PC-3 (cell line): ENCODE data around the gene PCTP. TPM values are rescaled to one million over a fixed set of nuclear protein-coding genes. Genes with fewer than 3 reads are reported as not detected.

Experiments
- ATAC-seq: fragments of 200-7000 bp; cut with Tn5 transposase; 2 replicates; pipeline ENCODE4 v1.9.1; 2020; ENCODE audit warnings: mild to moderate bottlenecking, moderate library complexity
- BruUV-seq: library from RNA; stranded (reverse); fragments of 400-500 nt; replicated peaks from 2 replicates; lab custom pipeline; 2021; lab: Mats Ljungman, UMichigan
- CTCF ChIA-PET: fragments of 300-600 bp; sonication (Branson Sonifier 250); formaldehyde crosslinking; loops from one replicate; lab custom pipeline; 2022; ENCODE audit warnings: antibody characterized with exemption; lab: Charles Lee
- POLR2A ChIA-PET: fragments of 300-600 bp; sonication (Branson Sonifier 250); formaldehyde crosslinking; loops from one replicate; lab custom pipeline; 2022; ENCODE audit warnings: antibody characterized with exemption; ENCODE audit not compliant: unreplicated experiment; lab: Charles Lee
- DNase-seq: peaks from one replicate; pipeline ENCODE4 v3.0.0-alpha.2; 2015
- H2AFZ ChIP-seq: fragments of 300-600 bp; sonication (generic); 2 replicates; pipeline ENCODE4 v1.6.0; 2016; ENCODE audit warnings: antibody characterized with exemption, low read length
- H3F3A ChIP-seq: fragments of 300-600 bp; sonication (generic); one replicate; pipeline ENCODE4 v1.6.0; 2017; ENCODE audit warnings: antibody characterized with exemption, low read length, control low read depth, mild to moderate bottlenecking; ENCODE audit not compliant: unreplicated experiment
- H3K27ac ChIP-seq: fragments of 300-600 bp; sonication (generic); 2 replicates; pipeline ENCODE4 v1.5.1; 2016; ENCODE audit warnings: mild to moderate bottlenecking, low read length
- H3K27me3 ChIP-seq: fragments of 300-600 bp; sonication (generic); 2 replicates; pipeline ENCODE4 v1.6.1; 2016; ENCODE audit warnings: low read length, mixed read lengths
- H3K36me3 ChIP-seq: fragments of 300-600 bp; sonication (generic); 2 replicates; pipeline ENCODE4 v1.6.1; 2016; ENCODE audit warnings: low read depth, mixed run types, low read length, mixed read lengths
- H3K4me1 ChIP-seq: fragments of 300-600 bp; sonication (generic); 2 replicates; pipeline ENCODE4 v1.5.1; 2016; ENCODE audit warnings: low read length; ENCODE audit not compliant: insufficient read depth
- H3K4me2 ChIP-seq: fragments of 300-600 bp; sonication (generic); 2 replicates; pipeline ENCODE4 v1.6.0; 2016; ENCODE audit warnings: low read length
- H3K4me3 ChIP-seq: fragments of 300-600 bp; sonication (generic); 2 replicates; pipeline ENCODE4 v1.5.1; 2016; ENCODE audit warnings: mild to moderate bottlenecking, low read length, mixed read lengths
- H3K79me2 ChIP-seq: fragments of 300-600 bp; sonication (generic); 2 replicates; pipeline ENCODE4 v1.6.1; 2017; ENCODE audit warnings: low read length, mixed read lengths
- H3K9ac ChIP-seq: fragments of 300-600 bp; sonication (generic); 2 replicates; pipeline ENCODE4 v1.6.0; 2016; ENCODE audit warnings: mild to moderate bottlenecking, low read length
- H3K9me2 ChIP-seq: fragments of 300-600 bp; sonication (generic); replicated peaks from 2 replicates; pipeline ENCODE4 v1.6.1; 2016; ENCODE audit warnings: mixed run types, low read length, mixed read lengths
- H3K9me3 ChIP-seq: fragments of 300-600 bp; sonication (generic); 2 replicates; pipeline ENCODE4 v1.6.1; 2016; ENCODE audit warnings: low read length, mixed read lengths
- H4K20me1 ChIP-seq: fragments of 300-600 bp; sonication (generic); 2 replicates; pipeline ENCODE4 v1.6.1; 2016; ENCODE audit warnings: low read length, mixed read lengths
- CTCF ChIP-seq: fragments of 300-600 bp; sonication (generic); conservative IDR thresholded peaks from 2 replicates; pipeline ENCODE4 v1.5.1; 2017; ENCODE audit warnings: antibody characterized with exemption, low read depth, mild to moderate bottlenecking, low read length
- EZH2 ChIP-seq: fragments of 300-600 bp; sonication (generic); IDR thresholded peaks from one replicate; pipeline ENCODE4 v1.6.1; 2017; ENCODE audit warnings: antibody characterized with exemption, mild to moderate bottlenecking, low read length; ENCODE audit not compliant: unreplicated experiment
- EZH2phosphoT487 ChIP-seq: fragments of 300-600 bp; sonication (generic); IDR thresholded peaks from 2 replicates; pipeline ENCODE4 v1.6.1; 2018; ENCODE audit warnings: mild to moderate bottlenecking, antibody characterized with exemption, low read length, borderline replicate concordance
- intact Hi-C: fragments of 100-400 bp; cut with micrococcal nuclease; formaldehyde crosslinking; loops from 2 replicates; pipeline ENCODE4 v1.9.0; 2023
- total RNA-seq: library from RNA; depleted of rRNA; stranded (reverse); fragments of >200 nt; gene quantifications from 2 replicates; pipeline ENCODE4 v1.2.3, GENCODE V29; 2014

Gene PCTP
- total RNA-seq, 1 experiment from 2014 or later, result 17.6 TPM

DNA sequence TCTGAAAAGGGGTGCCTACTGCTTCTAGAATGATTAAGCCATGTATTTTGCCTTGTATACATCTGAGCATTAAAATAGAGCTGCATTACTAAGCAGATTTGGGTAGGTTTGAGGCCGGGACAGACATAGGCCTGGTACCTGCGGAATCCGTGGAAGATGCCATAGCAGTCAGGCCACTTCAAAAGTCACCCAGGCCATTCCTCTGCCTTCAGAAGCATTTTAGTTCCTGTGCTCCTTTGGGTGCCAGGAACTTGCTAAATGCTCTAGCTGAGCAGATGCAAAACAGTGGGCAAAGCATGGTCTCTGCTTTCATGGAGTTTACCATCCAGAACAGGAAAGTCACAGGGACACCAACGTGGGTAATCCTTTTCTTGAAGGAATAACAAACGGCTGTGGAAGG, 22.5 kb upstream of the PCTP start:
- BruUV-seq, result no TSS peak
- H2AFZ ChIP-seq, result no peak overlapping the region
- DNase-seq, result no peak

DNA sequence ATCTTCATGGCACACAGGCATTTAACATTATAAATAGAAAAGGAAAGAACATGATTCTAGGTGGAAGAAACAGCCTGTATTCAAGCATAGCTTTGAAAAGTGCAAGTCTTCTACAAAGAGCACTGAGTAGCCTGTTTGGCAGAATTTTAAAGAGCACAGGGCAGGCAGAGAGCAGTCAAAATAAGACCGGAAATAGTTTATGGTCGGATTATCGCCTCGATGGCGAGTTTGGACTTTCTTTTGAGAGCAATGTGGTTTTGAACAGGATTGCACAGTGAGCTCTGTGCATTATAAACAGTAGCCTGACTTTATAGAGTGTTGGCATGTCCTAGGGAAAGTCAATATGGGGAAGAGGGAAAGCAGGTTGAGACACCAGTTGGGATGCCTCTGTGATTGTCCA, 22.0 kb upstream of the PCTP start:
- CTCF ChIA-PET, result no interaction called here

More for the DNA sequence above, 22.5 kb upstream of the PCTP start:
- Histone ChIP-seq H3K9ac (no peak overlapping the region), H3K4me2 (no peak overlapping the region), H3K79me2 (no peaks in the 10 kb centered on the region), H3K4me1 (peaks cover 16% of the 10 kb centered on the region), H3K9me2 (no peaks in the 10 kb centered on the region), H3K9me3 (no peaks in the 10 kb centered on the region), H3K36me3 (no peaks in the 10 kb centered on the region), H3K4me3 (no peak overlapping the region), H3K27me3 (peaks cover 18% of the 10 kb centered on the region; the same call in 1 of the 2 replicates), H4K20me1 (no peaks in the 10 kb centered on the region), H3F3A (no peaks in the 10 kb centered on the region), H3K27ac (no peak overlapping the region)
- ChIA-PET CTCF (no interaction called here), POLR2A (no interaction called here)
- intact Hi-C loops, result no loop called here
- no peak for TF ChIP-seq CTCF
- TF ChIP-seq EZH2phosphoT487, result no peak
- no peak for TF ChIP-seq EZH2
- no peak for ATAC-seq

More for the DNA sequence above, 22.0 kb upstream of the PCTP start:
- Histone ChIP-seq H3K79me2 (no peaks in the 10 kb centered on the region), H4K20me1 (no peaks in the 10 kb centered on the region), H3K27me3 (peaks cover 13% of the 10 kb centered on the region; the same call in 1 of the 2 replicates), H3K9me2 (no peaks in the 10 kb centered on the region), H2AFZ (no peak overlapping the region), H3K36me3 (no peaks in the 10 kb centered on the region), H3K9ac (no peak overlapping the region), H3K4me1 (peaks cover 16% of the 10 kb centered on the region), H3K4me2 (no peak overlapping the region), H3K9me3 (no peaks in the 10 kb centered on the region), H3K27ac (no peak overlapping the region), H3F3A (no peaks in the 10 kb centered on the region), H3K4me3 (no peak overlapping the region)
- BruUV-seq, result no TSS peak
- TF ChIP-seq EZH2phosphoT487 (no peak), CTCF (no peak), EZH2 (no peak)
- DNase-seq (no peak), ATAC-seq (no peak)
- POLR2A ChIA-PET, result no interaction called here
- intact Hi-C loops, result no loop called here
